DOHH2 (cell line): ENCODE data around the gene PPFIBP1.

Experiments
- H3F3A ChIP-seq: fragments of 200-600 bp; sonication (generic), shearing (Covaris generic); 2 replicates; pipeline ENCODE4 v1.6.0; 2016; ENCODE audit warnings: antibody characterized with exemption, mild to moderate bottlenecking; ENCODE audit not compliant: control insufficient read depth, insufficient read depth
- H3K27ac ChIP-seq: fragments of 200-600 bp; sonication (generic); 2 replicates; pipeline ENCODE4 v1.5.1; 2014; ENCODE audit warnings: low read depth, mild to moderate bottlenecking, low read length, moderate library complexity
- H3K27me3 ChIP-seq: fragments of 200-600 bp; sonication (generic); 2 replicates; pipeline ENCODE4 v1.6.1; 2014; ENCODE audit warnings: mild to moderate bottlenecking, low read length, mixed read lengths; ENCODE audit not compliant: control insufficient read depth
- H3K36me3 ChIP-seq: fragments of 200-600 bp; sonication (generic); 2 replicates; pipeline ENCODE4 v1.6.1; 2014; ENCODE audit warnings: mild to moderate bottlenecking, low read length, moderate library complexity, mixed read lengths; ENCODE audit not compliant: control insufficient read depth
- H3K4me1 ChIP-seq: fragments of 200-600 bp; sonication (generic); 2 replicates; pipeline ENCODE4 v1.6.1; 2014; ENCODE audit warnings: mild to moderate bottlenecking, low read length, mixed read lengths; ENCODE audit not compliant: control insufficient read depth
- H3K4me2 ChIP-seq: fragments of 200-600 bp; sonication (generic); 2 replicates; pipeline ENCODE4 v1.6.0; 2014; ENCODE audit warnings: mild to moderate bottlenecking, low read length, moderate library complexity
- H3K4me3 ChIP-seq: fragments of 200-600 bp; sonication (generic); 2 replicates; pipeline ENCODE4 v1.5.1; 2014; ENCODE audit warnings: mild to moderate bottlenecking, low read length, mixed read lengths
- H3K79me2 ChIP-seq: fragments of 200-600 bp; sonication (generic); 2 replicates; pipeline ENCODE4 v1.6.1; 2014; ENCODE audit warnings: mild to moderate bottlenecking, low read length, mixed read lengths; ENCODE audit not compliant: control insufficient read depth
- H3K9me2 ChIP-seq: fragments of 200-600 bp; sonication (generic); replicated peaks from 2 replicates; pipeline ENCODE4 v1.6.1; 2014; ENCODE audit warnings: mild to moderate bottlenecking, low read length, mixed read lengths; ENCODE audit not compliant: control insufficient read depth
- H3K9me3 ChIP-seq: fragments of 200-600 bp; sonication (generic); 2 replicates; pipeline ENCODE4 v1.6.1; 2014; ENCODE audit warnings: antibody characterized with exemption, low read length, mixed read lengths; ENCODE audit not compliant: control insufficient read depth, insufficient read depth
- H4K20me1 ChIP-seq: fragments of 200-600 bp; sonication (generic); 2 replicates; pipeline ENCODE4 v1.6.0; 2014; ENCODE audit warnings: low read depth, mild to moderate bottlenecking, antibody characterized with exemption, low read length, moderate library complexity; ENCODE audit not compliant: control insufficient read depth, insufficient read depth
- EZH2phosphoT487 ChIP-seq: fragments of 200-600 bp; sonication (generic); IDR thresholded peaks from 2 replicates; pipeline ENCODE4 v1.6.1; 2017; ENCODE audit warnings: borderline replicate concordance, mild to moderate bottlenecking, antibody characterized with exemption, low read length, moderate library complexity, mixed read lengths
- TF ChIP-seq, protein P1 (sequence below): fragments of 200-600 bp; sonication (generic); IDR thresholded peaks from one replicate; pipeline ENCODE4 v1.5.1; 2014; ENCODE audit warnings: antibody characterized with exemption, mild to moderate bottlenecking, low read depth, low read length; ENCODE audit not compliant: poor library complexity, severe bottlenecking

The PPFIBP1 gene

DNA sequence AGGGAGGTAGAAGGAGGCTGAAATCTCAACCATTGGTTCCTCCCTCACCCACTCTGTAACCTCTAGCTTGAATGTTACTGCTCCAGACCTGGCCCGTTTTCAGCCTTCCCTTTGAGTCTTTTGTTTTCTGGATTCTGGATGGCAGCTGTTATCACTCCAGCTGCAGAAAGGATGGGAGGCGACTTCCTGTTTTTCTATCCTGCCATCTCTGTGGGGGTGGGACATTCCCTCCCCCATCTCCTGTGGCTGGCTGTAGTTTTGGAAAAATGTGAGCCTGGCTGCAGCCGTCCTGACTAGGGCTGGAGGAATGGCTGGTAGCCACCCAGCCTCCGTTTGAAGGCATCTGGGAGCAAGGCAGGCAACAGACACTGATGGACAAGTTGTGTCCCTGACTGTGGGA, 2.9 kb upstream of the PPFIBP1 start:
- Histone ChIP-seq H3F3A (no peaks in the 10 kb centered on the region), H3K4me2 (no peak overlapping the region), H3K27me3 (peaks cover 14% of the 10 kb centered on the region), H3K27ac (no peak overlapping the region), H3K79me2 (no peaks in the 10 kb centered on the region), H3K36me3 (no peaks in the 10 kb centered on the region), H3K9me2 (no peaks in the 10 kb centered on the region), H3K4me1 (peaks cover 17% of the 10 kb centered on the region), H3K9me3 (no peaks in the 10 kb centered on the region), H3K4me3 (no peak overlapping the region), H4K20me1 (no peaks in the 10 kb centered on the region)
- TF ChIP-seq EZH2phosphoT487 = no peak
- TF ChIP-seq, protein P1, sequence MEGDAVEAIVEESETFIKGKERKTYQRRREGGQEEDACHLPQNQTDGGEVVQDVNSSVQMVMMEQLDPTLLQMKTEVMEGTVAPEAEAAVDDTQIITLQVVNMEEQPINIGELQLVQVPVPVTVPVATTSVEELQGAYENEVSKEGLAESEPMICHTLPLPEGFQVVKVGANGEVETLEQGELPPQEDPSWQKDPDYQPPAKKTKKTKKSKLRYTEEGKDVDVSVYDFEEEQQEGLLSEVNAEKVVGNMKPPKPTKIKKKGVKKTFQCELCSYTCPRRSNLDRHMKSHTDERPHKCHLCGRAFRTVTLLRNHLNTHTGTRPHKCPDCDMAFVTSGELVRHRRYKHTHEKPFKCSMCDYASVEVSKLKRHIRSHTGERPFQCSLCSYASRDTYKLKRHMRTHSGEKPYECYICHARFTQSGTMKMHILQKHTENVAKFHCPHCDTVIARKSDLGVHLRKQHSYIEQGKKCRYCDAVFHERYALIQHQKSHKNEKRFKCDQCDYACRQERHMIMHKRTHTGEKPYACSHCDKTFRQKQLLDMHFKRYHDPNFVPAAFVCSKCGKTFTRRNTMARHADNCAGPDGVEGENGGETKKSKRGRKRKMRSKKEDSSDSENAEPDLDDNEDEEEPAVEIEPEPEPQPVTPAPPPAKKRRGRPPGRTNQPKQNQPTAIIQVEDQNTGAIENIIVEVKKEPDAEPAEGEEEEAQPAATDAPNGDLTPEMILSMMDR = no peak

- H3K36me3 ChIP-seq = no peaks in the 10 kb centered on the region
- H3K27me3 ChIP-seq = peaks cover 14% of the 10 kb centered on the region
- H3K4me2 ChIP-seq = no peak overlapping the region
- no peaks in the 10 kb centered on the region for H3F3A ChIP-seq
- H3K9me3 ChIP-seq = no peaks in the 10 kb centered on the region
- no peaks in the 10 kb centered on the region for H3K9me2 ChIP-seq
- no peaks in the 10 kb centered on the region for H4K20me1 ChIP-seq
- no peak overlapping the region for H3K27ac ChIP-seq
- no peaks in the 10 kb centered on the region for H3K79me2 ChIP-seq
- no peak for TF ChIP-seq EZH2phosphoT487
- TF ChIP-seq, protein P1 = no peak
- no peak overlapping the region for H3K4me3 ChIP-seq
- H3K4me1 ChIP-seq = peaks cover 17% of the 10 kb centered on the region
These were observed 2.0 kb upstream of the PPFIBP1 start for GRCh38 chr12:27521981-27522380.

DNA sequence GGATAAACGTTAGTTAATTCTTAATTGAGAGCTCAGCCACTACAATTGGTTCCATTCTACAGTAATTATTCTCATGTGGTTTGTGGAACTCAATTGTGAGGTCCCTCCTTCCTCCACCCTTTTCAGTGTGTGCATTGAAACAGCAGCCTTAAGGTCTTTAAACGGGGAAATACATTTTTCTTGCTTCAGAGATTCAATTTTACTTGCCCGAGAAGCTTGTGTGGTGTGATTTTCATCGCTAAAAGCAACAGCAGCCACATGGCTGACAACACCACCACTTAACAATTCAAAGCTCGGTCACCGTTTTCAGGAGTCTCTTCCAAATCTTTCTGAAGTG, 733 bp upstream of the PPFIBP1 start:
- no peaks in the 10 kb centered on the region for H3K9me3 ChIP-seq
- peak overlapping the region; percentile 81 for H3K4me2 ChIP-seq
- peaks cover 14% of the 10 kb centered on the region for H3K27me3 ChIP-seq
- no peaks in the 10 kb centered on the region for H3K79me2 ChIP-seq
- H3K36me3 ChIP-seq = no peaks in the 10 kb centered on the region
- TF ChIP-seq, protein P1 = no peak
- TF ChIP-seq EZH2phosphoT487 = no peak
- no peaks in the 10 kb centered on the region for H3K9me2 ChIP-seq
- no peaks in the 10 kb centered on the region for H3F3A ChIP-seq
- H3K4me1 ChIP-seq = peaks cover 17% of the 10 kb centered on the region
- no peaks in the 10 kb centered on the region for H4K20me1 ChIP-seq
- H3K27ac ChIP-seq = no peak overlapping the region
- peak overlapping the region; percentile 99 for H3K4me3 ChIP-seq

DNA sequence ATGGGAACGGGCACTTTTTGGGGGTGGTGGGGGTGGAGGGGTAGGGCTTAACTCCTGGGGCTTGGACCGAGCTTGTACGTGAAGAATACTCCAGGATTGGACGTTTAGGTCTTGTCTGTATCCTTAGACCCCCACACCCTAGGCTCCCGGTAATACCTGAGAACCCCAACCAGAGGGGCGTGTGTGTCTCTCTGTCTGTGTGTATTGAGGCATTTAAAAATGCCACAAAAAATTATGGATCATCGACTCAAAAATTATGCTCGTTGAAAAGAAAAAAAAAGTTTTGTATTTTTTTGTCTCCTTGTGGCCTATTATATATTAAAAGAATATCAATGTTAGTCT, 459 bp downstream of the PPFIBP1 start:
- Histone ChIP-seq H3K9me3 (no peaks in the 10 kb centered on the region), H3K27ac (no peak overlapping the region), H3K4me1 (peaks cover 17% of the 10 kb centered on the region), H3K9me2 (no peaks in the 10 kb centered on the region), H4K20me1 (no peaks in the 10 kb centered on the region), H3F3A (no peaks in the 10 kb centered on the region), H3K36me3 (no peaks in the 10 kb centered on the region), H3K79me2 (no peaks in the 10 kb centered on the region), H3K4me3 (peak overlapping the region; percentile 99), H3K27me3 (peaks cover 10% of the 10 kb centered on the region), H3K4me2 (peak overlapping the region; percentile 81)
- TF ChIP-seq, protein P1 = no peak
- no peak for TF ChIP-seq EZH2phosphoT487
